ENCODE measurements around the gene NECTIN1.

NECTIN1 gene

GRCh38 chr11:119689302-119689701, 39.7 kb downstream of the NECTIN1 start:
- H3K9me3 Mint-ChIP-seq = no peaks in the 10 kb centered on the region
- H3K4me3 Mint-ChIP-seq = no peak overlapping the region
- no peaks in the 10 kb centered on the region for H3K36me3 Mint-ChIP-seq (ENCODE audit: low read depth)
- H3K27me3 Mint-ChIP-seq (ENCODE audit: low read depth) = no peaks in the 10 kb centered on the region
- peaks cover 8% of the 10 kb centered on the region for H3K4me1 Mint-ChIP-seq (ENCODE audit: low read depth)
- H3K27ac Mint-ChIP-seq = no peak overlapping the region

- Mint-ChIP-seq H3K9me3 (no peaks in the 10 kb centered on the region), H3K4me3 (no peak overlapping the region), H3K36me3 (ENCODE audit: low read depth) (no peaks in the 10 kb centered on the region), H3K27me3 (ENCODE audit: low read depth) (no peaks in the 10 kb centered on the region), H3K27ac (no peak overlapping the region), H3K4me1 (ENCODE audit: low read depth) (peaks cover 10% of the 10 kb centered on the region)
Observed at GRCh38 chr11:119688356-119688755, 40.6 kb downstream of the NECTIN1 start.

- no peak overlapping the region for H3K27ac Mint-ChIP-seq
- peaks cover 8% of the 10 kb centered on the region for H3K4me1 Mint-ChIP-seq (ENCODE audit: low read depth)
- no peaks in the 10 kb centered on the region for H3K9me3 Mint-ChIP-seq
- H3K4me3 Mint-ChIP-seq = no peak overlapping the region
- no peaks in the 10 kb centered on the region for H3K27me3 Mint-ChIP-seq (ENCODE audit: low read depth)
- no peaks in the 10 kb centered on the region for H3K36me3 Mint-ChIP-seq (ENCODE audit: low read depth)
Observed at GRCh38 chr11:119687373-119688046, 41.5 kb downstream of the NECTIN1 start.

- Mint-ChIP-seq H3K9me3 (no peaks in the 10 kb centered on the region), H3K27me3 (ENCODE audit: low read depth) (no peaks in the 10 kb centered on the region), H3K4me1 (ENCODE audit: low read depth) (peaks cover 7% of the 10 kb centered on the region), H3K36me3 (ENCODE audit: low read depth) (no peaks in the 10 kb centered on the region), H3K4me3 (no peak overlapping the region), H3K27ac (no peak overlapping the region)
Observed at GRCh38 chr11:119686177-119686882, 42.7 kb downstream of the NECTIN1 start.

DNA sequence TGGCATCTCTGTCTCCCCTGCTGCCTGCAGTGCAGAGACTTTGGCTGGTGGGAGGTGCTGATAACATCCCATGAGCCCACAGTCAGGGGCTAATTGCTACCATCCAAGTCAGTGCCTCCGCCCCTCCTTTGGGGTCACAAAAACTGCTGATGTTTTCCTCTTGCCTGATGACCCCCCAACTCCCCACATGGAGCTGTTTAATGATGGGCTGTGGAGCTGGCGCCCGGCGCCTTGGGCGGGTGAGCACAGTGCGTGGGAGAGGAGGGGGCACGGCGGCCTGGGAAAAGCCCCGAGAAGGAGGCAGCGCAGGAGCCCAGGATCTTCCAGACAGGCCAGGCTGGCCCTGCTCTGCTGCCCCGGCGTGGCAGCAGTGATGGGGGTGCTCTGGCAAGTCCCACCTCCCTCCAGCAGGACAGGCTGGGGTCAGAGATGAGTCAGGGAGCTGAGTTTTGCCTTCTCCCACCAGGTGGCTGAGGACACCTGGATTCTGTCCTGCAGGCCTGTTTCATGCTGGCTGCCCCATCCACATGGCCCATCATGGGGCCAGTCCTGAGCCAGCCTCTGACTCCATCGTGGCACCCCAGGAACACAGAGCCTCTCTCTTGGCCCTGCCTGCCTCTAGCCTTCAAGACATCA, 43.8 kb downstream of the NECTIN1 start:
- peaks cover 2% of the 10 kb centered on the region for H3K4me1 Mint-ChIP-seq (ENCODE audit: low read depth)

GRCh38 chr11:119684361-119685110, 44.5 kb downstream of the NECTIN1 start:
- Mint-ChIP-seq H3K4me1 (ENCODE audit: low read depth) (peaks cover 2% of the 10 kb centered on the region), H3K4me3 (no peak overlapping the region), H3K9me3 (no peaks in the 10 kb centered on the region), H3K27me3 (ENCODE audit: low read depth) (no peaks in the 10 kb centered on the region), H3K36me3 (ENCODE audit: low read depth) (no peaks in the 10 kb centered on the region), H3K27ac (no peak overlapping the region)

More for the DNA sequence above, 43.8 kb downstream of the NECTIN1 start:
- no peak overlapping the region for H3K27ac Mint-ChIP-seq
- H3K27me3 Mint-ChIP-seq (ENCODE audit: low read depth) = no peaks in the 10 kb centered on the region
- H3K36me3 Mint-ChIP-seq (ENCODE audit: low read depth) = no peaks in the 10 kb centered on the region
- no peak overlapping the region for H3K4me3 Mint-ChIP-seq
- H3K9me3 Mint-ChIP-seq = no peaks in the 10 kb centered on the region

- H3K36me3 Mint-ChIP-seq (ENCODE audit: low read depth) = no peaks in the 10 kb centered on the region
- peaks cover 2% of the 10 kb centered on the region for H3K4me1 Mint-ChIP-seq (ENCODE audit: low read depth)
- no peaks in the 10 kb centered on the region for H3K27me3 Mint-ChIP-seq (ENCODE audit: low read depth)
- H3K27ac Mint-ChIP-seq = no peak overlapping the region
- H3K4me3 Mint-ChIP-seq = no peak overlapping the region
- H3K9me3 Mint-ChIP-seq = no peaks in the 10 kb centered on the region
Observed at GRCh38 chr11:119683783-119684182, 45.2 kb downstream of the NECTIN1 start.

- Mint-ChIP-seq H3K9me3 (no peaks in the 10 kb centered on the region), H3K27ac (no peak overlapping the region), H3K4me1 (ENCODE audit: low read depth) (peaks cover 2% of the 10 kb centered on the region), H3K4me3 (no peak overlapping the region), H3K36me3 (ENCODE audit: low read depth) (no peaks in the 10 kb centered on the region), H3K27me3 (ENCODE audit: low read depth) (no peaks in the 10 kb centered on the region)
Observed at GRCh38 chr11:119681361-119681910, 47.6 kb downstream of the NECTIN1 start.

GRCh38 chr11:119680541-119681360, 48.2 kb downstream of the NECTIN1 start:
- Mint-ChIP-seq H3K27ac (no peak overlapping the region), H3K4me1 (ENCODE audit: low read depth) (peaks cover 2% of the 10 kb centered on the region), H3K27me3 (ENCODE audit: low read depth) (no peaks in the 10 kb centered on the region), H3K36me3 (ENCODE audit: low read depth) (no peaks in the 10 kb centered on the region), H3K9me3 (no peaks in the 10 kb centered on the region), H3K4me3 (no peak overlapping the region)

GRCh38 chr11:119679346-119679745, 49.7 kb downstream of the NECTIN1 start:
- no peaks in the 10 kb centered on the region for H3K36me3 Mint-ChIP-seq (ENCODE audit: low read depth)
- H3K9me3 Mint-ChIP-seq = no peaks in the 10 kb centered on the region
- H3K27me3 Mint-ChIP-seq (ENCODE audit: low read depth) = no peaks in the 10 kb centered on the region
- peaks cover 3% of the 10 kb centered on the region for H3K4me1 Mint-ChIP-seq (ENCODE audit: low read depth)
- H3K4me3 Mint-ChIP-seq = no peak overlapping the region
- no peak overlapping the region for H3K27ac Mint-ChIP-seq

- Mint-ChIP-seq H3K4me3 (no peak overlapping the region), H3K36me3 (ENCODE audit: low read depth) (no peaks in the 10 kb centered on the region), H3K9me3 (no peaks in the 10 kb centered on the region), H3K27ac (no peak overlapping the region), H3K27me3 (ENCODE audit: low read depth) (no peaks in the 10 kb centered on the region), H3K4me1 (ENCODE audit: low read depth) (peaks cover 8% of the 10 kb centered on the region)
Observed at GRCh38 chr11:119678351-119678750, 50.6 kb downstream of the NECTIN1 start.

DNA sequence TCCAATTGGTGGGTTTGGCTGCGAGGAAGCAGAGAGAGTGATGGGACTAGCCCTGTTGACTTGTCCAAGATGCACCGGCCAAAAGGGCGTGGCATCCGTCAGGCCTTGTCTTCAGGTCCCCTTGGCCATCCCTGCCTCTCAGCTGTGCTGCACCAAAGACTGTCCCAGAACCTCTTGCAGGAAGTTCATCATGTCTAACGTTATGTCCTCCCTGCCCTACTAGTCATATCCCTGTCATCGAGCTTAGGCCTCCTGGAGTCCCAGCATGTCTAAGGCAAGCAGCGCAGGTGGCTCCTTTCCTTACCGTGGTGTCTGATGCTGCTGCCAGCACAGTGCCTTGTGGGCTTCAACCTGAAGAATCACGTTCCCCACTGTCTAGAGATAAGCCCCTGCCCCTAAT, 51.2 kb downstream of the NECTIN1 start:
- Mint-ChIP-seq H3K4me1 (ENCODE audit: low read depth) (peaks cover 8% of the 10 kb centered on the region), H3K27ac (no peak overlapping the region), H3K9me3 (no peaks in the 10 kb centered on the region), H3K4me3 (no peak overlapping the region), H3K27me3 (ENCODE audit: low read depth) (no peaks in the 10 kb centered on the region), H3K36me3 (ENCODE audit: low read depth) (no peaks in the 10 kb centered on the region)

- H3K4me1 Mint-ChIP-seq (ENCODE audit: low read depth) = peaks cover 8% of the 10 kb centered on the region
- no peaks in the 10 kb centered on the region for H3K36me3 Mint-ChIP-seq (ENCODE audit: low read depth)
- H3K27me3 Mint-ChIP-seq (ENCODE audit: low read depth) = no peaks in the 10 kb centered on the region
- no peak overlapping the region for H3K27ac Mint-ChIP-seq
- no peaks in the 10 kb centered on the region for H3K9me3 Mint-ChIP-seq
- no peak overlapping the region for H3K4me3 Mint-ChIP-seq
Observed at GRCh38 chr11:119676461-119677020, 52.5 kb downstream of the NECTIN1 start.
